GM21360 (cell line): ENCODE data around the gene GNAO1.

Experiments
- ATAC-seq: cut with Tn5 transposase; IDR thresholded peaks from one replicate; pipeline ENCODE4 v1.9.1; 2021; ENCODE audit warnings: mild to moderate bottlenecking, moderate library complexity; ENCODE audit not compliant: unreplicated experiment

Gene GNAO1

GRCh38 chr16:56328276-56329022, 137.2 kb downstream of the GNAO1 start:
- ATAC-seq: no peak

GRCh38 chr16:56329887-56330286, 138.6 kb downstream of the GNAO1 start:
- ATAC-seq: no peak

GRCh38 chr16:56330476-56330875, 139.2 kb downstream of the GNAO1 start:
- ATAC-seq: no peak

GRCh38 chr16:56331399-56331798, 140.1 kb downstream of the GNAO1 start:
- ATAC-seq: no peak

GRCh38 chr16:56331915-56332314, 140.6 kb downstream of the GNAO1 start:
- ATAC-seq: no peak

GRCh38 chr16:56332464-56333079, 141.3 kb downstream of the GNAO1 start:
- no peak for ATAC-seq

- no peak for ATAC-seq
These were observed 143.5 kb downstream of the GNAO1 start for GRCh38 chr16:56334761-56335160.

- no peak for ATAC-seq
These were observed 144.9 kb downstream of the GNAO1 start for GRCh38 chr16:56336071-56336688.

- no peak for ATAC-seq
These were observed 145.4 kb downstream of the GNAO1 start for GRCh38 chr16:56336711-56337110.

GRCh38 chr16:56337131-56337857, 146.0 kb downstream of the GNAO1 start:
- ATAC-seq: no peak

GRCh38 chr16:56337858-56338325, 146.6 kb downstream of the GNAO1 start:
- ATAC-seq: no peak

GRCh38 chr16:56338566-56339318, 147.5 kb downstream of the GNAO1 start:
- ATAC-seq: no peak

- ATAC-seq: no peak
These were observed 148.3 kb downstream of the GNAO1 start for GRCh38 chr16:56339431-56340195.

GRCh38 chr16:56340416-56340815, 149.1 kb downstream of the GNAO1 start:
- ATAC-seq: no peak

GRCh38 chr16:56340864-56341365, 149.6 kb downstream of the GNAO1 start:
- no peak for ATAC-seq

- no peak for ATAC-seq
These were observed 150.5 kb downstream of the GNAO1 start for GRCh38 chr16:56341656-56342399.

- ATAC-seq: no peak
These were observed 152.6 kb downstream of the GNAO1 start for GRCh38 chr16:56343661-56344517.
